Measurements from ENCODE around the gene DPP3.

DPP3 gene

DNA sequence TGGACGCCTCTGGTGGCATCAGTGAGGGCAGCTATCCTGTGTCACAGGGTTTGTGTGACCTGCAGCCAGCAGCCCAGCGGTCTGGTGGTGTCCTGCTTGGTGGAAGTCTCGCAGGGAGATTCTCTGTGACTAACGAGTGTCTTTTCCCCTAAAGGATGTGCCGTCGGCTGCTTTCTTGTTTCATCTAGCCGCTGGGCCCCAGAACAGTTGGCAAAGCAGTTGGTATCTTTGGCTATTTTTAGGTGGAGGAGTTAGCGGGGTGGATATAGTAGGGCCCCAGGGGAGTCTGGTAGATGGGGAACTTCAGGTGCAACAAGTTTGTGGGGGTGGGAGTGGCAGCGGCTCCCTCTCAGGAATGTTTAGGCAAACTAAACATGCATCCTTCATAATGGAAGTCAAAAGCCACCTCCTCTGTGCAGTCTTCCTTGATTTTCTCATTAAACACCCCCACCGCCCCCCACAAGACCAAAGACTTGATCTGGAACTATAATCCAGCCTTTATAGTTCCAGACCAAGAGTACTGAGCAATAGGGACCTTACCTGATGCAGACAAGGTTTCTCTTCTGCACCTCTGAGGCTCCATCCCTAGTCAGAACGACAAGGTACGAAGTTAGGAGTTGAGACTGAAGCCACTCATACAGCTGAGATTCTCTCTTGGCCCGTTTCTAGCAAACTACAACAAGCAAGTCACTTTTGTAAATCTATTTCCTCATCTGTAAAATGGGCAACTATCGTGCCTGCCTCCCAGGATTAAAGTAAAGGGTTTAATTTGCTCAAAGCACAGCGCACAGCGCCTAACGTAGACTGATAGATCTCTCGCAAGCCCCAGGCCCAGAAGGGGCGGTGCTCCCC lies 14.6 kb upstream of the DPP3 start:
- DNase-seq = no peak

DNA sequence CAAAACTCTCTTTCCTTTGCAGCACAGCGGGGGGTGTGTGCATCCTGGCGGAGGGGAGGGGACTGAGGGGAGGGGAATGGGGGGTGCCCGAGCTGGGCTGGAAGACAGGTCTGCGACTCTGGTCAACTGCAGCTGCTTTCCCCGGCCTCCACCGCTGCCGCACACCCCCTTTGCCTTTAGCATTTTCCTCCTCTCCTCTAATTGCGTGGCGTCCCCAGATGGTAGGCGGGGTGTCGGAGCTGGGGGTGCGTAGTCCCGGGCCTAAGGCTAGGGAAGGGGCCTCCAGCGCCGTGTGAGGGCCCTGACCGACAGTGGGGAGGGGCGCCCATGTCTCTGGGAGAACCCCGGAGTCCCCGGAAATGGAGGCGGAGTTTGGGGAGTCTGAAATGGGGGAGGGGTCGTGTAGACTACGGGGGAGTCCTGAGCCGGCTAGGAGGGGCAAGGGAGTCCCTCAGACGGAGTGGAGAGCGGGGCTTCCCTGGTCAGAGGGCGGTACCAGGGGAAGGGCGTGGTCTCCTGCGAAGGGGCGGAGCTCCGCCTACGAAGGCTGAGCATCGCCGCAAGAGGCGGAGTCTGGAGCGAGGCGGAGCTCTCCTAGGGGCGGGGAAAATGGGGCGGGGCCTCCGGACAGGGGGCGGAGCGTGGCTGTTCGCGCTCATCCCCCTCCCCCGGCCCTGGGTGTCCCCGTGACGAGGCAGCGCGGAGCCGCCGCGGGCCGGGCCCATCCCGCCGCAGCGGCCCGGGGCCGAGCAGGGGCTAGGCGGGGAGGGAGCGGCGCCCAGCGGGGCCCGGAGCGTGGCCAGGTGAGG lies 13.8 kb upstream of the DPP3 start, which contains the start of gene PELI3:
Gene PELI3 (plus strand): TSS at position 681 of the 809 bp plus-strand sequence. CDS start 1,224 bp downstream, outside the sequence.
- DNase-seq = peak; percentile 95 to 97

DNA sequence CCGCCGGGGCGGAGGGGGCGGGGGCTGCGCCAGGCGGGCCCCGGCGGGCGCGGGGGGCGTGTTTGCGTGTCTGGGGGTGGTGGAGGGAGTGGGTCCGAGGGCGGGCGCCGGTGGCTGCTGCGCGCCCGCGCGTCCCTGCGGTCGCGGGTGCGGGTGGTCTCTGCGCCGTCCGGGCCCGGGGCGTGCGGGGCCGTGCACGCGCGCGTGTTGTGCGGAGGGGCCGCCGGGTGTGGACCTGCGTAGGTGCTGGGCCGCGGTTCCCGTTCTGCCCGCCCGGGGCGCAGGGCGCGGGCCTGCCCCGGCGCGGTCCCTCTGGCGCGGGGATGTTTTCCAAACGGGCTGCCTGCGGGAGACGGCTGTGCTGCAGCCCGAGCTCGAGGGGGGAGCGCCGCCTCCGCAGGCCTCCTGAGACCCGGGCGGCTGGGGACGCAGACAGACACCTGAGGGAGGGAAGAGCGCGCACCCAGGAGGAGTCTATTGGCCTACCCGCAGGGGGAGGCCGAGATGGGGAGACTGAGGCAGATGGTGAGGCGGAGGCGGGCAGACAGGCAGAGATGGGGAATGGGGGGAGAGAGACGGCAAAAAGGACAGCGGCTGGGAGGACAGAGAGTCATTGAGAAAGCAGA lies 13.1 kb upstream of the DPP3 start:
- peak; percentile 52 to 55 for DNase-seq

DNA sequence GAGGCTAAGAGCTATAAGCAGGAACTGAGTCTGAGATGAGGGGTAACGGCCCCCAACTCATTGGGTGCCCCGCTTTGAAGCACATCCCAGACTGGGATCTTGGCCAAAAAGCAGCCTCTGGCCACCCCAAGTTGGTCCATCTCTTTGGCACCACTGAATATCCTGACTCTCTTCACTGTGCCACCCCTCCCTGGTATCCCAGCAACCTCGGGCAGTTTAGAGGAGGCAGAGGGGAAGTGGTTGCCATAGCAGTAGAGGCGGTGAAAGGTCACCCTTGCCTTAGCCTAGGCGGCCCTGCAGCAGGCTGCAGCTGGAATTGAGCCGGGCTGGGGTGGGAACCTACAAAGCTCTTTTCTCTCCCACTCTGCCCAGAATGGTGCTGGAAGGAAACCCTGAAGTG lies 12.5 kb upstream of the DPP3 start:
- DNase-seq = peak; percentile 30 to 52

DNA sequence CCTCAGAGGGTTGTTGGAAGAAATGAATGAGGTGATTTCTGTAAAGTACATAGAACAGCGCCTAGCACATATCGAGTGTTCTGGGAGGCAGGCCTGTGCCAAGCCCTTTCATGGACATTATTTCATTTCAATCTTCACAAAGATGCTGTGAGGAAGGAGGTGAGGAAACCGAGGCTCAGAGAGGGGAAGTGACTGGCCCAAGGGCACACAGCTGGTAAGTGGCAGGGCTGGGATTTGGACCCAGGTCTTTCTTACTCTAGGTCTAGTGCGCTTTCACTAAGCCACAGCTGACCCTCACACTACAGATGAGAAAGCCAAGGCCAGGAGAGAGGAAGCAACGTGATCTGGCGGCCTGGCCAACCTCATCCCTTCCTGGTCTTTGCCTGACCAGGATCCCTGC lies 11.5 kb upstream of the DPP3 start:
- DNase-seq = no peak

DNA sequence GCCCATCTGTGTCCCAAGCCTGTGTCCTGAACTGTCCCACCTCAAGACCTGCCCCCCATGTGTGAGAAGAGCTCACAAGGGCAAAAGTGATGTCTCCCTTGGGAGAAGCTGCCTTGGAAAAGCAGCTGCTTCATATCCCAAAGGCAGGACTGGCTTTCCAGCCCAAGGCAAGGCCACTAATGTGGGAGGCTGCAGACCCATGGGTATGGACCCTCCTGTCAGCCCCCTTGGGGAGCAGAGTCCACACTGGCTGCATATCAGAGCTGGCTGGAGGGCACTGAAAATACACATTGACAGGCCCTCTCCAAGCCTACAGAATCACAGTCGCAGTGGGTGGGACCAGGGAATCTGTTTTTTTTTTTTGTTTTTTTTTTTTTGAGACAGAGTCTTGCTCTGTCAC lies 10.8 kb upstream of the DPP3 start:
- no peak for DNase-seq

DNA sequence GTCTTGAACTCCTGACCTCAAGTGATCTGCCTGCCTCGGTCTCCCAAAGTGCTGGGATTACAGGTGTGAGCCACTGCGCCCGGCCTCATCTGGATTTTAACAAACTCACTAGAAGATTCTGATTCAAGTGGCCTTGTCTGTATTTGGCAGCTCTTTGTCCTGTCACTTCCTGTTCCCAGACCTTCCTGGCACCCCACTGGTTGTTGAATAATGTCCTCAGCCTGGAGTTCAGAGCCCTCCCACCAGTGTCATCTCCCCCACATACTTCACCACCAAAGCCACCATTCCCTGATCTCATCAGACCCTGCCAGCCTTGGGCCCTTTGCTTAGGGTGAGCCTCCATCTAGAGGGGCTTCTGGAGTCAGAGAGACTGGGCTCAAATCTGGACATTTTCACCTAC lies 10.2 kb upstream of the DPP3 start:
- no peak for DNase-seq

DNA sequence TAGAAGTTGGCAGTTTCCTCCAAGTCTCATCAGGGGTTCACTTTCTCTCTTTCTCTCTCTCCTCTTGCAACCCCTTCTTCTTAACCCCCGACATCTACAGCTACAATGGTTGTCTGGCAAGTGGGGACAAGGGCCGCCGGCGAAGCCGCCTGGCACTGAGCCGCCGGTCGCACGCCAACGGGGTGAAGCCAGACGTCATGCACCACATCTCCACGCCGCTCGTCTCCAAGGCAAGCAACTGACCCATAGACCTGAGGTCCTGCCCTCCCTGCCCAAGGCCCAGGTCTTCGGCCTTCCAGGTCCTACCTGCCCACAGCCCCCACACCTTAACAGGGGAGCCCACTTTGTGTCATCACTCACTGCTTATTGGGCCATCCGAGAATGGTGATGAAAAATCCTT lies 9.1 kb upstream of the DPP3 start:
- DNase-seq = no peak

DNA sequence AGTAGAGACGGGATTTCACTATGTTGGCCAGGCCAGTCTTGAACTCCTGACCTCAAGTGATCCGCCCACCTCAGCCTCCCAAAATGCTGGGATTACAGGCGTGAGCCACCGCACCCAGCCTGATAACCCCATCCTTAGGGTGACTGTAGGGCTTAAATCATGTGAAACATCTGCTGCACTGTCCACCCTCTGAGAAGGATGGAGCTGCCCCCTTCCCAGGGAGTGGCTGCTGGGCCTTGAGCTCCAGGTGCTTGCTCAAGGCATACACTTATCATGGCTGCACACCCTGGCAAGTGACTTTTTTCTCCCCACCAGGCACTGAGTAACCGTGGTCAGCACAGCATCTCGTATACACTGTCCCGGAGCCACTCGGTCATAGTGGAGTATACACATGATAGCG lies 8.2 kb upstream of the DPP3 start:
- no peak for DNase-seq

DNA sequence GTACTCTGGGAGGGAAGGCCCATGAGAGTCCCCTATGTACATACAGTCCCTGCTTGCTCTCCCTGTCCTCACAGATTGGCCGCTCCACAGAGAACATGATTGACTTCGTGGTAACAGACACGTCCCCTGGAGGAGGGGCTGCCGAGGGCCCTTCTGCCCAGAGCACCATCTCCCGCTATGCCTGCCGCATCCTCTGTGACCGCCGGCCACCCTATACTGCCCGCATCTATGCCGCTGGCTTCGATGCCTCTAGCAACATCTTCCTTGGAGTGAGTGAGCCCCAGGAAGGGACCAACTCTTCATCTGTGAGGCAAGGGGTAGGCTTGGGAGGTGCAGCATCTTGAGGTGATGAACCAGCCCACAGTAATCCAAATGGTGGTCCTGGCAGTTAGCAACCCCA lies 7.1 kb upstream of the DPP3 start:
- no peak for DNase-seq

DNA sequence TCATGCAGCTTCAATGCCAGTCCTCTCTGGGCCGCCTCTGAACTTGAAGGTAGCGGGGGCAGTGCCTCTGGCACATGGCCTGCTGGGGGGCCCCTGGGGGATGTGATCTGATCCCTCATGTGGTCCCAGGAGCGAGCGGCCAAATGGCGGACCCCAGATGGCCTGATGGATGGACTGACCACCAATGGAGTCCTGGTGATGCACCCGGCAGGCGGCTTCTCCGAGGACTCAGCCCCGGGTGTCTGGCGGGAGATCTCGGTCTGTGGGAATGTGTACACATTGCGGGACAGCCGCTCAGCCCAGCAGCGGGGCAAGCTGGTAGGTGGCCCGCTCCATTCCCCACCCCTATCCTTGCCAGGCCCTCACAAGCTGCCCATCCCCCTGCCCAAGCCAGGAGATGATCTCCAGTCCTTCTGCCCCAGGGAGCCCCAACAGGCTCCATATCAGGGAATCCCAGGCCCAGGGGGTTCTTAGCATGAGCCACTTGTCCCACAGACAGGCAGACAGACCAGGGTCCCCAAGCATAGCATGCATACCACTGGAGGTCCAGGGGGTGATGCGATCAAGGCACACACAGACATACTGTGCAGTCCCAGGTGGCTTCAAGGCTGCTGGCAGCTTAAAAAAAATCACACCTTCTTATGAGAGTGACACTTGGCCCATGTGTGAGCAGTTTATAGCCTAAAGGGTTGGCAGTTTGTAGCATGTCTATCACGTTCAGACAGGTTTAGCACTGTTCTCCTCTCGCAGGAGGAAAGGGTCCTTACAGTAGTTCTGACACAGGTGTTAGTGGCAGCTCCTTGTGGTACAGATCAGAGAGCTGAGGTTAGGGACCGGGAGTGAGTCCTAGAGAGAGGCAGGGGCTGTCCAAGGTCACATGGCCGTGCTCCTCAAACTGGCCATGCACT lies 6.4 kb upstream of the DPP3 start:
- DNase-seq = no peak

DNA sequence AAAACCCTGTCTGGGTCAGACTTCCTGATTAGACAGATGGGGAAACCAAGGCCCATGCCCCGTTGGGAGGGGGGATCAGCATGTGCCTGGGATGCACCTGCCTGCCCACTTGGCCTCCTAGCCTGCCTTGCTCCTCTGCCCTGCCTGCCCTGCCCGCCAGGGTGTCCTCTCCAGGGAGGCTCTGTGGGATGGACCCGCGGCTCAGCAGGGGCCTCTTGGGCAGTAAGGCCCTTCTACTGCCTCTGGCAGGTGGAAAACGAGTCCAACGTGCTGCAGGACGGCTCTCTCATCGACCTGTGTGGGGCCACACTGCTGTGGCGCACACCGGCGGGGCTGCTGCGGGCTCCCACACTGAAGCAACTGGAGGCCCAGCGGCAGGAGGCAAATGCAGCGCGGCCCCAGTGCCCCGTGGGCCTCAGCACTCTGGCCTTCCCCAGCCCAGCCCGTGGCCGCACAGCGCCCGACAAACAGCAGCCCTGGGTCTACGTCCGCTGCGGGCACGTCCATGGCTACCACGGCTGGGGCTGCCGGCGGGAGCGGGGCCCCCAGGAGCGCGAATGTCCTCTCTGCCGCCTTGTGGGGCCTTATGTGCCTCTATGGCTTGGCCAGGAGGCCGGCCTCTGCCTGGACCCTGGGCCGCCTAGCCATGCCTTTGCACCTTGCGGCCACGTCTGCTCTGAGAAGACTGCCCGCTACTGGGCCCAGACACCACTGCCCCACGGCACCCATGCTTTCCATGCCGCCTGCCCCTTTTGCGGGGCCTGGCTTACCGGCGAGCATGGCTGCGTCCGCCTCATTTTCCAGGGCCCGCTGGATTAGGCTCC lies 4.7 kb upstream of the DPP3 start:
- no peak for DNase-seq

DNA sequence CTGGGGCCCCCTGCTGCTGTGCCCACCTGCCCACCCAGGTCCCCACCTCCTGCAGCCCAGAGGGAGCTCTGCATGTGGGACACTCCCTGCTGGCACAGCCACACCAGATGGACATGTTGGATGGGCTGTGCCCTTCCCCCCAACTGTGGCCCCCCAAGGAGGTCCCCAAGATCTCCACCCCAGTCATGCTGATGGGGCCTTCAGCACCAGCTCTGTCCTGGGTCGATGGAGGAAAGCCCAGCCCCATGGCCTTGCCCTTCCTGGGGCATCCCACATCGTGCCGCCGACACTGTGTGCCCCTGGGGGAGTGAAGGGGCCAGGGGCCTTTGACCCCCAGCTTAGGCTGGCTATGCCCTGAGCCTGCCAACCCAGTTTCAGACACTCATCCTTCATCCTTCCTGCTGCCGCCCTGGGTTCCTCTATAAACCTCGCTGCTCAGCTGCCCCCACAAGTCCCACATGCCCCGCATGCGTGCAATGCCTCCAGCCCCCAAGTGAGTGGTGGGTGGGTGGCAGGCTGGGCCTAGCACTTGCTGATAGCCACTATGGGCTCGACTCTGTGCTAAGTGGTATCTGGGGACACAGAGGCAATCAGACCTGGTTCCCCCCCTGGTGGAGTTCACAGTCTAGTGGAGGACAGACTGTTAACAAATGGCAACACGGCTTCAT lies 3.9 kb upstream of the DPP3 start:
- no peak for DNase-seq

DNA sequence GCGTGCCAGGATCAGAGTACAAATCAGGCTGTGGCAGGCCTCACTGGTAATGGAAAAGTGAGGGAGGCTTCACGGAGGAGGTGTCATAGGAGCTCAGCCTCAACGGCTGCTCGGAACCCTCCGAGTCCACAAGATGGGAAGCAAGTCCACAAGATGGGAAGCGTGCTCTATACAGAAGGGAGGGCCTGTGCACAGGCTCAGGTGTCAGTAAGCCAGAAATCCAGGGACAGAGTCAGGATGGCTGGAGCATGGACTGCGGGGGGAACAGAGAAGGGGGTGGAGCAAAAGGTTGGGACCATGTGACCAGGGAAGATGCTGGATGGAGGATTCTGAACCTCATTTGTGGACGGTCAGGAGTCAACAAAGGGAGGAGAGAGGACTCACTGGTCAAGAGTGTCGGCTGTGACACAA lies 3.4 kb upstream of the DPP3 start:
- DNase-seq = no peak

DNA sequence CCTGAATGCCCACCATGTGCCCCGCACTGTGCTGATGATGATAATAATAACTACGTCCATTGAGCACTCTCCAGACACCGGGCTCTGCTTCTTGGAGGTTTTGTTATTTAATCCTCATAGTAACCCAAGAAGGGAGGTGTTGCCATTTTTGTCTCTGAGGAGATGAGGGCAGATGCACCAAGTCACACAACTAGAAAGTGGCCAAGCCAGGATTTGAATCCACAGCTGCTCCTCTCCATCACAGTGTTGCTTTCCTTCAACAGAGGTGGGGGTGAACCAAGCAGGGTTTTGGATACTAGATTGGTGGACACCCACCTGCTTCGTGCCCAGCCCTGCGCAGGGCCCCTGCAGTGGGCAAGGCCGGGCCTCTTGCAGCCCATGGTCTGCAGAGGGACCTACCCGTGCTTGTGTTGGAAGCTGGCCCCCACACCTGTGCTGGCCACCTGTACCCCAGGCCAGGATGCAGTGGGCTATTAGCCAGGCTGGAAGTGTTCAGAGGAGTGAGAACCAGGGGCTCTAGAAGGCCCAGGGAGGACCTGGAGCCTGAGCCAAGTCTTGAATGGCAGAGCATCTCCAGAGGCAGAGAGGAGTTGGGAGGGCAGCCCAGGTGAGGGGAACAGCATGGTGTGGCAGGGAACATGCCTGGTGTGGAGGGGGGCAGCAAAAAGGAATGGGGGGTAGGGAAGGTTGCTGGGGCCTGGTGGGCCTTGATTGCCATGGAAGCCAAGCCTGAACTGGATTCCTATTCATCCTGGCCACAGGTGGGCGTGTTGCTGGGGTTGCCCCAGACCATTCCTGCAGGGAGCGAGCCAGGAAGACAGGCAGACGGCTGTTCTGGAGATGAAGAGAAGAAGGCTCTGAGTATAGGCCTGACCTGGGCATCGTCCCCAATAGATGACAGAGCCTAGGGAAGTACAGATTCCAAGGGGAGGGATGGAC lies 2.7 kb upstream of the DPP3 start:
- DNase-seq = no peak

DNA sequence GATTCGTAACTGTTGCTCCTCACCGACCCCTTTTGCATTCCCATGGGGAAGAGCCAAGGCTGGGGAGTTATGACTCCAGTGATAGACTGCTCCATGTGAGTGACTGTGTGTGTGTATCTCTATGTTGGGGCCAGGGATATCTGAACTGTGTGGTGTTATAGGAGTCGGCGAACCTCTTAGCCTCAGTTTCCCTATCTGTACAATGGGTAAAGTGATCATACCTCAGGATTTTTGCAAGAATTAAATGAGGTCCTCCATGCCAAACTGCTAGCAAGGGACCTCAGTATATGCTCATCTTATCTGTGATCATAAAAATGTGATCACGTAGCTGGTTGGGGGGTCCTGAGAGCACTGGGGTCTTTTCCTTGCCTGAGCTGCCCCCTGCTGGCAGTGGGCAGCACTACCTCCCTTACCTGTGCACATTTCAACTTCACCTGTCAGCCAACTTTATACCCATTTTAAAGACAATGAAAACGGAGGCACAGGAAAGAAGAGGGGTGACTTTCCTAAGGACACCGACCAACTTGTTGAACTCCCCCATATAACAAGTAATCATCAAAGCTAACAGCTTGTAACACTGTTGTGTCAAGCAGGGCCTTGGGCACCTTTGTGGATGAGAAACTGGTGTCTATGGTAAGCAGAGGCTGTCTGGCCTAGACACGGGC lies 1.4 kb upstream of the DPP3 start:
- DNase-seq = peak; percentile 25 to 49

DNA sequence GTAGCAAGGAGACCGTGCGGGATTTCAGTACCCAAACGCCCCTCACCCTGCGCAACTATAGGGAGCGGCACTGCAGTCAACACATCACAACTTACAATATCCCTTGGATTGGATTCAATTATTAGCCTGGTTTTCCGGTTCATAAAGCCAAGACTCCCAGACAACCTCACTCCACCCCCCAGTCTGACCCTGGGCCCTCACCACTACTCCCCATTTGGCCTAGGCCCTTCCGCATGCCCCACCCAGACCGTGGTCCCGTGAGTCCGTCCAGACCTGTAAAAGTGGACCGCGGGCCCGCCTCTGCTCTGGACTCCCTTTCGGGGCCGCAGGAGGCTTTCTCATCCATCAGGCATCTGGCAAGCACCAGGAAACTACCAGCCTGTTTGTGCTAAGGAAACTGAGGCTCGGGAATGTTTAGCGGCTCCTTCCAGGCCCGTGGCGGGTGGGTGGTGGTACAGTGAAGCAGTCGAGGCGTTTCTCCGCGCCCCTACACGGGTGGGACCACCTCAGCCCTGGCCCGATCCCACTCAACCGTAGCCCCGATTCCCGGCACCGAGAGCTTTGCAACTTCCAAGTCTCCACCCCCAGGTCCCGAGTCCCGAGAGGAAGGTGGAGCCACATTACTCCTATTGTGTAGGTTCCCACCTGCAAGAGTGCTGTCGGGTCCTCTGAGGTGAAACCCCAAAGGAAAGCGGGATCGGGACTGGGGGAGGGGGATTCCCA lies 679 bp upstream of the DPP3 start:
- no peak for DNase-seq

DNA sequence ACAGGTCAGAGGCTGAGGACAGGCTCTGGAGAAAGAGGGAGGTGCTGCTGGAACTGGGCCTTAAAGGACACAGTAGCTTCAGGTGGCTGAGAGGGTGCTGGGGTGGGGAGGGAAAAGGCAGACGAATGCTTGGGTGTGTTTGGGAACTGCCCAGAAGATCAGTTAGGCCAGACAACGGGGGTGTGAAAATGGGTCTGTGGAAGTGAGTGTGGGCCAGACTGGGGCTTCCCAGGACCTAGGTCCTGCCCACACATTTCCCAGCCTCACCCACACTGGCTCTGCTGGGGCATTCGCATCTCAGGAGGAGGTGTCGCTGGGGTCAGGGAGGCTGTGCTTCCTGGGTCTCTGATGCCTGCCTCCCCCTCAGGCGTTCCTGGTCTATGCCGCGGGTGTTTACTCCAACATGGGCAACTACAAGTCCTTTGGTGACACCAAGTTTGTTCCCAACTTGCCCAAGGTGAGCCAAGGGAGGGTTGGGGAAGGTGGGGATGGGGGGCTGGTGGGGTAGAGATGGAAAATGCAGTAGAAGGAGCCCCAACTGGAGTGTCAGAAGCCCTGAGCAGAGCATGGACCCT lies 4.7 kb downstream of the DPP3 start:
- DNase-seq = no peak

All from CD4-positive, alpha-beta T cell treated with Interleukin-1 beta for 1 hour (primary cell).